HepG2 (cell line): ENCODE results near the gene PNMA5. TPM values are rescaled to one million over a fixed set of nuclear protein-coding genes. Genes with fewer than 3 reads are reported as not detected.
A peak's percentile ranks its signal among the peaks of the same experiment; 100 is the strongest.

ENCODE experiments used
- ARNT ChIP-seq: fragments of 450-650 bp; IDR thresholded peaks from 2 replicates; pipeline ENCODE4 v1.6.1; 2017
- ATF7 ChIP-seq, 2 experiments: fragments of 450-650 bp in 1 of 2; sonication (generic) in 1 of 2; formaldehyde crosslinking in 1 of 2; IDR thresholded peaks; 2 replicates each; pipeline versions ENCODE4 v1.4.0 to v1.6.1; 2016 to 2020; ENCODE audit warnings: antibody characterized with exemption in 1 of 2, mild to moderate bottlenecking in 1 of 2, missing genetic modification reagents in 1 of 2
- GATAD2A ChIP-seq: IDR thresholded peaks from 2 replicates; pipeline ENCODE4 v1.6.1; 2016
- KDM4B ChIP-seq: sonication (generic); formaldehyde crosslinking; IDR thresholded peaks from 2 replicates; pipeline ENCODE4 v1.4.0; 2020; ENCODE audit warnings: missing genetic modification reagents
- PHF20 ChIP-seq: sonication (generic); formaldehyde crosslinking; IDR thresholded peaks from 2 replicates; pipeline ENCODE4 v1.5.0; 2020; ENCODE audit warnings: mild to moderate bottlenecking, missing genetic modification reagents
- TOE1 ChIP-seq: sonication (generic); formaldehyde crosslinking; IDR thresholded peaks from 2 replicates; pipeline ENCODE4 v1.4.0; 2020; ENCODE audit warnings: mild to moderate bottlenecking, missing genetic modification reagents
- ZBTB26 ChIP-seq: IDR thresholded peaks from 2 replicates; pipeline ENCODE4 v1.6.1; 2016; ENCODE audit warnings: missing compliant biosample characterization, missing genetic modification reagents, borderline replicate concordance
- ZFP36 ChIP-seq: fragments of 150-350 bp; IDR thresholded peaks from 2 replicates; pipeline ENCODE4 v1.6.1; 2018; ENCODE audit warnings: borderline replicate concordance, low read length, low read depth; ENCODE audit not compliant: partially characterized antibody
- ZNF124 ChIP-seq: sonication (generic); formaldehyde crosslinking; IDR thresholded peaks from 2 replicates; pipeline ENCODE4 v1.4.0; 2020; ENCODE audit warnings: missing genetic modification reagents
- ZNF143 ChIP-seq: sonication (generic); formaldehyde crosslinking; IDR thresholded peaks from 2 replicates; pipeline ENCODE4 v1.4.0; 2020; ENCODE audit warnings: missing genetic modification reagents
- ZNF549 ChIP-seq: sonication (generic); formaldehyde crosslinking; IDR thresholded peaks from 2 replicates; pipeline ENCODE4 v1.5.0; 2020; ENCODE audit warnings: missing genetic modification reagents
- ZNF550 ChIP-seq: sonication (generic); formaldehyde crosslinking; IDR thresholded peaks from 2 replicates; pipeline ENCODE4 v1.4.0; 2020; ENCODE audit warnings: mild to moderate bottlenecking, missing genetic modification reagents, borderline replicate concordance
- ZNF761 ChIP-seq: sonication (generic); formaldehyde crosslinking; conservative IDR thresholded peaks from 2 replicates; pipeline ENCODE4 v1.4.0; 2020; ENCODE audit warnings: mild to moderate bottlenecking, missing genetic modification reagents
- ZNF816 ChIP-seq: sonication (generic); formaldehyde crosslinking; IDR thresholded peaks from 2 replicates; pipeline ENCODE4 v1.8.0; 2022; ENCODE audit warnings: missing genetic modification reagents, mild to moderate bottlenecking, borderline replicate concordance
- ZSCAN31 ChIP-seq: sonication (generic); formaldehyde crosslinking; IDR thresholded peaks from 2 replicates; pipeline ENCODE4 v1.5.0; 2020; ENCODE audit warnings: low read depth, mild to moderate bottlenecking, missing genetic modification reagents
- polyA plus RNA-seq, 8 experiments: library from polyadenylated mRNA; depleted of rRNA in 3 of 8; stranded (reverse) in 7 of 8; unstranded in 1 of 8; fragments of >200 nt; fragmentation: Illumina TruSeq in 4 of 8; extraction: Trizol in 4 of 8; gene quantifications; 2 replicates each; pipeline versions ENCODE4 v1.2.1 to v1.2.3, GENCODE V29; 2011 to 2016; ENCODE audit warnings: low read depth in 4 of 8, missing spikeins in 1 of 8, mixed read lengths in 1 of 8; ENCODE audit not compliant: insufficient read depth in 1 of 8
- total RNA-seq, 5 experiments: library from RNA; depleted of rRNA; stranded (reverse); fragments of >200 nt; fragmentation: Illumina TruSeq; extraction: Trizol; gene quantifications; 2 replicates each; pipeline ENCODE4 v1.2.3, GENCODE V29; 2016; ENCODE audit warnings: low read depth in 1 of 5
- TF ChIP-seq, protein P1 (sequence below): sonication (generic); formaldehyde crosslinking; IDR thresholded peaks from 2 replicates; pipeline ENCODE4 v1.4.0; 2020; ENCODE audit warnings: mild to moderate bottlenecking, missing genetic modification reagents, borderline replicate concordance
- TF ChIP-seq, protein P2 (sequence below): sonication (generic); formaldehyde crosslinking; IDR thresholded peaks from 2 replicates; pipeline ENCODE4 v1.8.0; 2022; ENCODE audit warnings: missing genetic modification reagents, mild to moderate bottlenecking, borderline replicate concordance
- TF ChIP-seq, protein P3 (sequence below): IDR thresholded peaks from 2 replicates; pipeline ENCODE4 v1.6.1; 2012; ENCODE audit warnings: low read length, improper control_type of control experiment
- TF ChIP-seq, protein P4 (sequence below): sonication (generic); formaldehyde crosslinking; IDR thresholded peaks from 2 replicates; pipeline ENCODE4 v1.4.0; 2020; ENCODE audit warnings: missing genetic modification reagents

The PNMA5 gene
- total and polyA plus RNA-seq, 2 of the 13 experiments (the other 11 are each of a cell fraction or from before 2014, with no cell fraction given) = not detected

GRCh38 chrX:153032397-153033118 lies 38.6 kb upstream of the PNMA5 start (continued):
- TF ChIP-seq GATAD2A (CRISPR knock-in tag) = 0 out of 2 replicates have a peak, but pooled peaks have one; percentile 18
- no peak for TF ChIP-seq TOE1 (CRISPR knock-in tag)
- TF ChIP-seq ARNT = no peak
- TF ChIP-seq ZNF761 (CRISPR knock-in tag) = no peak
- no peak for TF ChIP-seq ZNF124 (CRISPR knock-in tag)
- no peak for TF ChIP-seq ZBTB26 (CRISPR knock-in tag)
- TF ChIP-seq, protein P1, sequence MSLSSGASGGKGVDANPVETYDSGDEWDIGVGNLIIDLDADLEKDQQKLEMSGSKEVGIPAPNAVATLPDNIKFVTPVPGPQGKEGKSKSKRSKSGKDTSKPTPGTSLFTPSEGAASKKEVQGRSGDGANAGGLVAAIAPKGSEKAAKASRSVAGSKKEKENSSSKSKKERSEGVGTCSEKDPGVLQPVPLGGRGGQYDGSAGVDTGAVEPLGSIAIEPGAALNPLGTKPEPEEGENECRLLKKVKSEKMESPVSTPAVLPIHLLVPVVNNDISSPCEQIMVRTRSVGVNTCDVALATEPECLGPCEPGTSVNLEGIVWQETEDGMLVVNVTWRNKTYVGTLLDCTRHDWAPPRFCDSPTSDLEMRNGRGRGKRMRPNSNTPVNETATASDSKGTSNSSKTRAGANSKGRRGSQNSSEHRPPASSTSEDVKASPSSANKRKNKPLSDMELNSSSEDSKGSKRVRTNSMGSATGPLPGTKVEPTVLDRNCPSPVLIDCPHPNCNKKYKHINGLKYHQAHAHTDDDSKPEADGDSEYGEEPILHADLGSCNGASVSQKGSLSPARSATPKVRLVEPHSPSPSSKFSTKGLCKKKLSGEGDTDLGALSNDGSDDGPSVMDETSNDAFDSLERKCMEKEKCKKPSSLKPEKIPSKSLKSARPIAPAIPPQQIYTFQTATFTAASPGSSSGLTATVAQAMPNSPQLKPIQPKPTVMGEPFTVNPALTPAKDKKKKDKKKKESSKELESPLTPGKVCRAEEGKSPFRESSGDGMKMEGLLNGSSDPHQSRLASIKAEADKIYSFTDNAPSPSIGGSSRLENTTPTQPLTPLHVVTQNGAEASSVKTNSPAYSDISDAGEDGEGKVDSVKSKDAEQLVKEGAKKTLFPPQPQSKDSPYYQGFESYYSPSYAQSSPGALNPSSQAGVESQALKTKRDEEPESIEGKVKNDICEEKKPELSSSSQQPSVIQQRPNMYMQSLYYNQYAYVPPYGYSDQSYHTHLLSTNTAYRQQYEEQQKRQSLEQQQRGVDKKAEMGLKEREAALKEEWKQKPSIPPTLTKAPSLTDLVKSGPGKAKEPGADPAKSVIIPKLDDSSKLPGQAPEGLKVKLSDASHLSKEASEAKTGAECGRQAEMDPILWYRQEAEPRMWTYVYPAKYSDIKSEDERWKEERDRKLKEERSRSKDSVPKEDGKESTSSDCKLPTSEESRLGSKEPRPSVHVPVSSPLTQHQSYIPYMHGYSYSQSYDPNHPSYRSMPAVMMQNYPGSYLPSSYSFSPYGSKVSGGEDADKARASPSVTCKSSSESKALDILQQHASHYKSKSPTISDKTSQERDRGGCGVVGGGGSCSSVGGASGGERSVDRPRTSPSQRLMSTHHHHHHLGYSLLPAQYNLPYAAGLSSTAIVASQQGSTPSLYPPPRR (CRISPR knock-in tag) = no peak
- TF ChIP-seq, protein P2, sequence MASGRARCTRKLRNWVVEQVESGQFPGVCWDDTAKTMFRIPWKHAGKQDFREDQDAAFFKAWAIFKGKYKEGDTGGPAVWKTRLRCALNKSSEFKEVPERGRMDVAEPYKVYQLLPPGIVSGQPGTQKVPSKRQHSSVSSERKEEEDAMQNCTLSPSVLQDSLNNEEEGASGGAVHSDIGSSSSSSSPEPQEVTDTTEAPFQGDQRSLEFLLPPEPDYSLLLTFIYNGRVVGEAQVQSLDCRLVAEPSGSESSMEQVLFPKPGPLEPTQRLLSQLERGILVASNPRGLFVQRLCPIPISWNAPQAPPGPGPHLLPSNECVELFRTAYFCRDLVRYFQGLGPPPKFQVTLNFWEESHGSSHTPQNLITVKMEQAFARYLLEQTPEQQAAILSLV = no peak
- no peak for TF ChIP-seq ZNF549 (CRISPR knock-in tag)
- TF ChIP-seq ATF7 (IDR thresholded peaks at IDR 0.05) = no peak
- TF ChIP-seq ATF7 (CRISPR knock-in tag; IDR thresholded peaks at IDR 0.05) = no peak
- TF ChIP-seq ZNF816 (CRISPR knock-in tag) = no peak
- TF ChIP-seq ZSCAN31 (CRISPR knock-in tag) = no peak
- TF ChIP-seq, protein P3, sequence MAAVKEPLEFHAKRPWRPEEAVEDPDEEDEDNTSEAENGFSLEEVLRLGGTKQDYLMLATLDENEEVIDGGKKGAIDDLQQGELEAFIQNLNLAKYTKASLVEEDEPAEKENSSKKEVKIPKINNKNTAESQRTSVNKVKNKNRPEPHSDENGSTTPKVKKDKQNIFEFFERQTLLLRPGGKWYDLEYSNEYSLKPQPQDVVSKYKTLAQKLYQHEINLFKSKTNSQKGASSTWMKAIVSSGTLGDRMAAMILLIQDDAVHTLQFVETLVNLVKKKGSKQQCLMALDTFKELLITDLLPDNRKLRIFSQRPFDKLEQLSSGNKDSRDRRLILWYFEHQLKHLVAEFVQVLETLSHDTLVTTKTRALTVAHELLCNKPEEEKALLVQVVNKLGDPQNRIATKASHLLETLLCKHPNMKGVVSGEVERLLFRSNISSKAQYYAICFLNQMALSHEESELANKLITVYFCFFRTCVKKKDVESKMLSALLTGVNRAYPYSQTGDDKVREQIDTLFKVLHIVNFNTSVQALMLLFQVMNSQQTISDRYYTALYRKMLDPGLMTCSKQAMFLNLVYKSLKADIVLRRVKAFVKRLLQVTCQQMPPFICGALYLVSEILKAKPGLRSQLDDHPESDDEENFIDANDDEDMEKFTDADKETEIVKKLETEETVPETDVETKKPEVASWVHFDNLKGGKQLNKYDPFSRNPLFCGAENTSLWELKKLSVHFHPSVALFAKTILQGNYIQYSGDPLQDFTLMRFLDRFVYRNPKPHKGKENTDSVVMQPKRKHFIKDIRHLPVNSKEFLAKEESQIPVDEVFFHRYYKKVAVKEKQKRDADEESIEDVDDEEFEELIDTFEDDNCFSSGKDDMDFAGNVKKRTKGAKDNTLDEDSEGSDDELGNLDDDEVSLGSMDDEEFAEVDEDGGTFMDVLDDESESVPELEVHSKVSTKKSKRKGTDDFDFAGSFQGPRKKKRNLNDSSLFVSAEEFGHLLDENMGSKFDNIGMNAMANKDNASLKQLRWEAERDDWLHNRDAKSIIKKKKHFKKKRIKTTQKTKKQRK = no peak
- TF ChIP-seq PHF20 = peak; percentile 40; the same call in 1 of the 2 replicates
- TF ChIP-seq, protein P4, sequence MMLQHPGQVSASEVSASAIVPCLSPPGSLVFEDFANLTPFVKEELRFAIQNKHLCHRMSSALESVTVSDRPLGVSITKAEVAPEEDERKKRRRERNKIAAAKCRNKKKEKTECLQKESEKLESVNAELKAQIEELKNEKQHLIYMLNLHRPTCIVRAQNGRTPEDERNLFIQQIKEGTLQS (CRISPR knock-in tag) = no peak
- TF ChIP-seq KDM4B = no peak
- peak; percentile 81 for TF ChIP-seq ZNF143 (CRISPR knock-in tag)
- no peak for TF ChIP-seq ZNF550
- TF ChIP-seq ZFP36 = no peak
